Retinal pigment epithelial cell (primary cell): ENCODE measurements around the gene AGK.
"Not testable (repeated sequence)": the region's sequence is repeated elsewhere in the genome, so short reads cannot be mapped to it uniquely, and the experiment has no call there.

Experiments
- DNase-seq: peaks from one replicate; pipeline ENCODE4 v3.0.0-alpha.2; 2010; ENCODE audit warnings: low read depth
- H3K4me3 ChIP-seq: 2 replicates; pipeline ENCODE4 v1.5.1; 2011; ENCODE audit warnings: mild to moderate bottlenecking, low read length, control low read depth, moderate library complexity
- TF ChIP-seq, protein P1 (sequence below): conservative IDR thresholded peaks from 2 replicates; pipeline ENCODE4 v1.5.1; 2011; ENCODE audit warnings: low read depth, low read length, control low read depth, inconsistent platforms

The AGK gene

GRCh38 chr7:141645188-141645587, 94.0 kb downstream of the AGK start:
- TF ChIP-seq, protein P1, sequence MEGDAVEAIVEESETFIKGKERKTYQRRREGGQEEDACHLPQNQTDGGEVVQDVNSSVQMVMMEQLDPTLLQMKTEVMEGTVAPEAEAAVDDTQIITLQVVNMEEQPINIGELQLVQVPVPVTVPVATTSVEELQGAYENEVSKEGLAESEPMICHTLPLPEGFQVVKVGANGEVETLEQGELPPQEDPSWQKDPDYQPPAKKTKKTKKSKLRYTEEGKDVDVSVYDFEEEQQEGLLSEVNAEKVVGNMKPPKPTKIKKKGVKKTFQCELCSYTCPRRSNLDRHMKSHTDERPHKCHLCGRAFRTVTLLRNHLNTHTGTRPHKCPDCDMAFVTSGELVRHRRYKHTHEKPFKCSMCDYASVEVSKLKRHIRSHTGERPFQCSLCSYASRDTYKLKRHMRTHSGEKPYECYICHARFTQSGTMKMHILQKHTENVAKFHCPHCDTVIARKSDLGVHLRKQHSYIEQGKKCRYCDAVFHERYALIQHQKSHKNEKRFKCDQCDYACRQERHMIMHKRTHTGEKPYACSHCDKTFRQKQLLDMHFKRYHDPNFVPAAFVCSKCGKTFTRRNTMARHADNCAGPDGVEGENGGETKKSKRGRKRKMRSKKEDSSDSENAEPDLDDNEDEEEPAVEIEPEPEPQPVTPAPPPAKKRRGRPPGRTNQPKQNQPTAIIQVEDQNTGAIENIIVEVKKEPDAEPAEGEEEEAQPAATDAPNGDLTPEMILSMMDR: no peak
- H3K4me3 ChIP-seq: no peak overlapping the region
- no peak for DNase-seq

DNA sequence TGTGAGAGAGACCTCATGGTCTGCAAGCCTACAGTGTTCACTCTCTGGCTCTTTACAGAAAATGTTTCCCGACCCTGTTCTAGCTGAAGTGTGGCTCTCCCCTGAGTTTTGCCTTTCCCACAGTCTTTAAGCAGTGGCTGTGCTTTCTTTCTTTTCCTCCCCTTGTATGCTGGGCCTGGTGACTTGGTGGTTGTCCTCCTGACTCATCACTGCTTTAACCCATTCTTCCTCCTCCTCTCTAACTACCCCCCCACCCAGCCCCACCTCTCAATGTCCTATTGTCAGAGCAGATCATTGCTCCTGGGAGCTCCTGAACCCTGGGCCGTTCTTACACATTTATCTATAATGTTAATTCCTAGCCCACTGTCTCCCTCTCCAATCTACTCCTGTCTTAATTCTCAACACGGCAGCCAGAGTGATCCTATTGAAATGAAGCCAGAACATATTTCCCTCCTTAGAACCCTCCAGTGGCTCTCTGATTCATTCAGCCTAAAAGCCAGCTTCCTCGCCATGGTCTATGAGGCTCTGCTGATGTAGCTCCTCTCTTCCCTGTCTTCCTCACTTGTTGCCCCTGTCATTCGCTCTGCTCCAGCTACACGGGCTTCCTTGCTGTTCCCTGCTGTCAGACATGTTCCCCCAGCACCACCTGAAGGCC, 95.7 kb downstream of the AGK start:
- DNase-seq: no peak
- TF ChIP-seq, protein P1: no peak
- no peak overlapping the region for H3K4me3 ChIP-seq

GRCh38 chr7:141647701-141648100, 96.5 kb downstream of the AGK start:
- not testable (repeated sequence) for DNase-seq, H3K4me3 ChIP-seq

GRCh38 chr7:141648276-141649114, 97.3 kb downstream of the AGK start:
- TF ChIP-seq, protein P1: no peak
- H3K4me3 ChIP-seq: no peak overlapping the region
- DNase-seq: no peak

DNA sequence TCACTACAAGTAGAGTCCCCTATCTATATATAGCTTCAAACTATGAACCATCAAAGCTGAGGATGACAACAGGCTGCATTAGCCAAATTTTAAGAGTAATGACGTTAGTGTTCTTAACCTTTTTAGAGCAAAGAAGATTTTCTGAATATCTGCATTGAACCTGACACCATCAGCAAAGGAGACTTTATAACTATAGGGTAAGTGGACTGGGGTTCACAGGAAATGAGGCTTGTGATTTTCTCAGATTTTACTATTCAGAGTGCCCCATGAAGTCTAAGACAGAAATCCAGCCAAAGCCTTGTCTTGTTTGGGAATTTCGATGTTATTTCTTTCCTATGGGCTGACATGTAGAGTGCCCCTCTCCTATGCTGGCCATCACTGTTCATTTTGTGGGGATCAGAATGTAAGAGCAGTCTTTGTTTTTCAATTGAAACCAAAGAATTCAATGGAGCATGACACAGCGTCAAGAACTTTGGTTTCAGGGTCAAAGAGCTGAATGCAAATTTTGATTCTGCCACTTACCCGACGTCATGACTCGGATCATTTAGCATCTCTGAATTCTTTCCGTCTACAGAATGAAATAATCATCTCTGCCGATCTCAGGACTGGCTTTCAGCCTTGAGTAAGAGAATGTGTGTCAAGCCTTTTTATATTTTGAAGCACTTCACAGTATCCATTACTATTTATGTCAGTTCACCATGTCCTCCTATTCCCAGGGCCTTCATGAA, 98.1 kb downstream of the AGK start:
- TF ChIP-seq, protein P1: no peak
- DNase-seq: no peak
- H3K4me3 ChIP-seq: no peak overlapping the region

DNA sequence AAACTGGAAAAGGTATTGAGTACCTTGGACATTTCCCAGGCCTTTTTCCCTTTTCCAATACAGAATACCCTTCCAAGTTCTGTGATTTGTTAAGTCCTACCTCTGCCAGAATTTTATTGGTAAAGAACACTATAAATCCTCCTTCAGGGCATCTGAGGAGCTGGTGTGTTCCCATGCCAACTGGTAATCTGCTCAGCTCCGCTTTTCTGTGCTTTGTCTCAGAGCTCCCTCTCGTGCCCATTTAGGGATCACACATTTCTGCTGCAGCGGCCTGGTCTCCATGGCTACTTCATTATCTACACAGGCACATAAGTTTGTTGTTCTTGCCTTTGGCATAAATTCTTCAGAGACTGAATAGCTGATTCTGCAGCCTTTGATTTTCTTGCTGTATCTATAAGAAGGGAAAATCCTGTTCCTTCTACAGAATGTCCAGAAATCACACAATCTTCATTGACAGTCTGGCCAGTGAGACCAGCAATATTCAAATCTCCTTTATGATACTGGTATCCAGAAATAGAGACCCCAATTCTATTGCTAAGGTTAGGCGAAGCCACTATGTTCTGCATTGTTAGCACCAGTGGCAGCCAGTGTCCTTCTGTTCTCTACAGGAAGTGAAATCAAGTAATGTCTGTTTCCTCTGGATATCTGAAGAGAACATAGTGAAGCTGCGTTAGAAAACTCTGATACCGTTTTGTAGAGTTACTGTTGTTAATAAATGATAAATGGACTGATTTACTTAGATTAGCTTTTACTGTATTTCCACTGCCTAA, 98.8 kb downstream of the AGK start:
- TF ChIP-seq, protein P1: peak; percentile 91

DNA sequence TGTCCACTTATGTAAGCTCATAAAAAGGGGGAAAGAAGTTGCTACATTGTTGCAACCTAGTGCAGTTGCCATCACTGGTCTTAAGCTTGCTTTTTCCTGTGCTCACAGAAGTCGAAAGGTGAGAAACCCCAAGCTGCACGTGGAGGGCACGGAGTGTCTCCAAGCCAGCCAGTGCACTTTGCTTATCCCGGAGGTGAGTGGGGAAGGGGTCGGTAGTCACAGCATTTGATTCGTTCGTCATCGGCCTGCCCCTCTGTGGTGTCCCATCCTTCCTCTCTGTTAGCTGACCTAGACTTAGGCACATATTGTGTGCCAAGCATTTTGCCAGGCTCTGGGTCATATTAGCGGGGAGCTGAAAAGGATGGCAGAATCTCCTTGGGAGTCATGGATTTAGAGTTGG, 100.2 kb downstream of the AGK start:
- H3K4me3 ChIP-seq: no peak overlapping the region
- TF ChIP-seq, protein P1: no peak

More for the DNA sequence above, 98.8 kb downstream of the AGK start:
- no peak overlapping the region for H3K4me3 ChIP-seq
- DNase-seq: peak; percentile 73

More for the DNA sequence above, 100.2 kb downstream of the AGK start:
- no peak for DNase-seq
